C4-2B (cell line): ENCODE results near the gene CTIF.

Experiments
- CTCF ChIP-seq: fragments of 450-650 bp; conservative IDR thresholded peaks from 2 replicates; pipeline ENCODE4 v1.5.1; 2017; ENCODE audit warnings: mild to moderate bottlenecking
- ZFX ChIP-seq: fragments of 450-650 bp; IDR thresholded peaks from 2 replicates; pipeline ENCODE4 v1.6.1; 2017

DNA sequence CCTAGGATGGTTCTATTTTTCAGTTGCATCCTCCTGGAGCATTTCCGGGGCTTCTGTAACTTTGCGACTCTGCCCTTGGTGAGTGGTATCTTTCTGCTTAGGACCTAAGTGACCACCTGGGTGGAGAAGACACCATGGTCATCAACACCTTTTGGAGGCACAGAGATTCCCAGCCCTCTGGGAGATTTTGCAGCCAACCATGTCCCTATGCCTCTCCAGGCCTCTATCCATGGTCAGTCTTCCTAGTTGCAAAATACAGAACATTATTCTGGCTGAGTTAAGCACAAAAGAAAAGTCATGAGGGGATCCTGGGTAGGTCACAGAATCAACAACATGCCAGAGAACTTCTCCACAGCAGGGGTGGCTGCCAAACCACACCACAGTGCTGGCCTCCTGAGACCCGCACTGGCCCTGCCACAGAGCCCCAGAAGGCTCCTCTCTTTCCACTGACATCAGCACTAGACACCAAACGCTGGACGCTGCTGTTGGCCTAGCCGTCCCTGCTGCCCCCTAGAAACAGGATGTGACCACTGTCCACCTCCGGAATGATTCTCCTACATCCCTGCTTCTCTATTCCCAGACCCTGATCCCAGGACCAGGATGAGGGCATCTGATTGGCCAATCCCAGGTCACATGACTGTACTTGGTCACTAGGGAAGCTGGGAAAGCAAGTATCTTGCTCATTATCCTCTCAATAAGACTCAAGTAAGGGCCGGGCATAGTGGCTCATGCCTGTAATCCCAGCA, 364.2 kb downstream of the CTIF start:
- TF ChIP-seq CTCF (no peak), ZFX (no peak)
